ENCODE data around the gene PPM1E. TPM values are rescaled to one million over a fixed set of nuclear protein-coding genes. Genes with fewer than 3 reads are reported as not detected.
"Not testable (repeated sequence)": the region's sequence is repeated elsewhere in the genome, so short reads cannot be mapped to it uniquely, and the experiment has no call there.

Gene PPM1E
- total RNA-seq, 2 experiments from 2014 or later = 0.19 to 0.40 TPM

GRCh38 chr17:58944166-58944565 lies 188.5 kb downstream of the PPM1E start:
- no peak overlapping the region for H3K4me2 ChIP-seq (ENCODE audit: low read length)
- H3K79me2 ChIP-seq (ENCODE audit: insufficient read depth, low read depth, low read length) = no peaks in the 10 kb centered on the region
- H2AFZ ChIP-seq (ENCODE audit: low read length) = no peak overlapping the region
- no peak for DNase-seq (ENCODE audit: low spot score)
- no peaks in the 10 kb centered on the region for H3K4me1 ChIP-seq (ENCODE audit: insufficient read depth, low read length, poor library complexity, severe bottlenecking)
- POLR2A ChIA-PET = no interaction called here
- intact Hi-C loops (cut with micrococcal nuclease; ENCODE audit: unreplicated experiment) = no loop called here
- CTCF ChIA-PET (ENCODE audit: unreplicated experiment) = no interaction called here
- no peaks in the 10 kb centered on the region for H4K20me1 ChIP-seq (ENCODE audit: insufficient read depth, low read length)
- no peaks in the 10 kb centered on the region for H3K36me3 ChIP-seq (ENCODE audit: insufficient read depth, low read length)
- no peak overlapping the region for H3K27ac ChIP-seq (ENCODE audit: low read depth, low read length, poor library complexity, severe bottlenecking)
- H3K9me3 ChIP-seq (ENCODE audit: low read length) = no peaks in the 10 kb centered on the region
- TF ChIP-seq CTCF (conservative IDR thresholded peaks at IDR 0.05; ENCODE audit: low read length) = no peak
- TF ChIP-seq EZH2phosphoT487 (IDR thresholded peaks at IDR 0.05; ENCODE audit: borderline replicate concordance, low read depth, low read length) = no peak
- BruUV-seq (replicated peaks) = no TSS peak
- H3K9me2 ChIP-seq (ENCODE audit: insufficient read depth, low read length) = no peaks in the 10 kb centered on the region
- no peak overlapping the region for H3K4me3 ChIP-seq (ENCODE audit: low read depth, low read length, poor library complexity, severe bottlenecking)

GRCh38 chr17:58947411-58947810 lies 191.8 kb downstream of the PPM1E start:
- H4K20me1 ChIP-seq (ENCODE audit: insufficient read depth, low read length) = no peaks in the 10 kb centered on the region
- peaks cover 9% of the 10 kb centered on the region; the same call in 1 of the 2 replicates for H3K9me3 ChIP-seq (ENCODE audit: low read length)
- no peak for DNase-seq (ENCODE audit: low spot score)
- H3K4me1 ChIP-seq (ENCODE audit: insufficient read depth, low read length, poor library complexity, severe bottlenecking) = no peaks in the 10 kb centered on the region
- TF ChIP-seq CTCF (conservative IDR thresholded peaks at IDR 0.05; ENCODE audit: low read length) = no peak
- no peak for TF ChIP-seq EZH2phosphoT487 (IDR thresholded peaks at IDR 0.05; ENCODE audit: borderline replicate concordance, low read depth, low read length)
- intact Hi-C loops (cut with micrococcal nuclease; ENCODE audit: unreplicated experiment) = no loop called here
- H3K27ac ChIP-seq (ENCODE audit: low read depth, low read length, poor library complexity, severe bottlenecking) = no peak overlapping the region
- no peaks in the 10 kb centered on the region for H3K36me3 ChIP-seq (ENCODE audit: insufficient read depth, low read length)
- H3K4me2 ChIP-seq (ENCODE audit: low read length) = no peak overlapping the region
- no TSS peak for BruUV-seq (replicated peaks)
- H3K9me2 ChIP-seq (ENCODE audit: insufficient read depth, low read length) = no peaks in the 10 kb centered on the region
- no peaks in the 10 kb centered on the region for H3K79me2 ChIP-seq (ENCODE audit: insufficient read depth, low read depth, low read length)
- CTCF ChIA-PET (ENCODE audit: unreplicated experiment) = no interaction called here
- H3K4me3 ChIP-seq (ENCODE audit: low read depth, low read length, poor library complexity, severe bottlenecking) = no peak overlapping the region
- POLR2A ChIA-PET = no interaction called here
- H2AFZ ChIP-seq (ENCODE audit: low read length) = no peak overlapping the region

GRCh38 chr17:58947824-58948223 lies 192.2 kb downstream of the PPM1E start:
- Histone ChIP-seq H3K4me3 (ENCODE audit: low read depth, low read length, poor library complexity, severe bottlenecking) (no peak overlapping the region), H3K79me2 (ENCODE audit: insufficient read depth, low read depth, low read length) (no peaks in the 10 kb centered on the region), H3K9me3 (ENCODE audit: low read length) (peaks cover 9% of the 10 kb centered on the region; the same call in 1 of the 2 replicates), H3K27ac (ENCODE audit: low read depth, low read length, poor library complexity, severe bottlenecking) (no peak overlapping the region), H3K9me2 (ENCODE audit: insufficient read depth, low read length) (no peaks in the 10 kb centered on the region), H4K20me1 (ENCODE audit: insufficient read depth, low read length) (no peaks in the 10 kb centered on the region), H3K36me3 (ENCODE audit: insufficient read depth, low read length) (no peaks in the 10 kb centered on the region), H3K4me1 (ENCODE audit: insufficient read depth, low read length, poor library complexity, severe bottlenecking) (no peaks in the 10 kb centered on the region), H2AFZ (ENCODE audit: low read length) (no peak overlapping the region), H3K4me2 (ENCODE audit: low read length) (no peak overlapping the region)
- intact Hi-C loops (cut with micrococcal nuclease; ENCODE audit: unreplicated experiment) = no loop called here
- ChIA-PET POLR2A (no interaction called here), CTCF (ENCODE audit: unreplicated experiment) (no interaction called here)
- no peak for DNase-seq (ENCODE audit: low spot score)
- TF ChIP-seq CTCF (conservative IDR thresholded peaks at IDR 0.05; ENCODE audit: low read length) (no peak), EZH2phosphoT487 (IDR thresholded peaks at IDR 0.05; ENCODE audit: borderline replicate concordance, low read depth, low read length) (no peak)
- BruUV-seq (replicated peaks) = no TSS peak

- BruUV-seq (replicated peaks); CTCF ChIA-PET (ENCODE audit: unreplicated experiment); intact Hi-C loops (cut with micrococcal nuclease; ENCODE audit: unreplicated experiment); H3K27ac ChIP-seq (ENCODE audit: low read depth, low read length, poor library complexity, severe bottlenecking); H3K4me3 ChIP-seq (ENCODE audit: low read depth, low read length, poor library complexity, severe bottlenecking); H3K36me3 ChIP-seq (ENCODE audit: insufficient read depth, low read length); DNase-seq (ENCODE audit: low spot score); H3K79me2 ChIP-seq (ENCODE audit: insufficient read depth, low read depth, low read length); H4K20me1 ChIP-seq (ENCODE audit: insufficient read depth, low read length); H3K9me2 ChIP-seq (ENCODE audit: insufficient read depth, low read length); H3K4me2 ChIP-seq (ENCODE audit: low read length); H3K9me3 ChIP-seq (ENCODE audit: low read length); H3K4me1 ChIP-seq (ENCODE audit: insufficient read depth, low read length, poor library complexity, severe bottlenecking); POLR2A ChIA-PET; H2AFZ ChIP-seq (ENCODE audit: low read length): not testable (repeated sequence)
Measured at GRCh38 chr17:58954358-58954757, 198.7 kb downstream of the PPM1E start.
